ENCODE data around the gene SH3PXD2B.

DNA sequence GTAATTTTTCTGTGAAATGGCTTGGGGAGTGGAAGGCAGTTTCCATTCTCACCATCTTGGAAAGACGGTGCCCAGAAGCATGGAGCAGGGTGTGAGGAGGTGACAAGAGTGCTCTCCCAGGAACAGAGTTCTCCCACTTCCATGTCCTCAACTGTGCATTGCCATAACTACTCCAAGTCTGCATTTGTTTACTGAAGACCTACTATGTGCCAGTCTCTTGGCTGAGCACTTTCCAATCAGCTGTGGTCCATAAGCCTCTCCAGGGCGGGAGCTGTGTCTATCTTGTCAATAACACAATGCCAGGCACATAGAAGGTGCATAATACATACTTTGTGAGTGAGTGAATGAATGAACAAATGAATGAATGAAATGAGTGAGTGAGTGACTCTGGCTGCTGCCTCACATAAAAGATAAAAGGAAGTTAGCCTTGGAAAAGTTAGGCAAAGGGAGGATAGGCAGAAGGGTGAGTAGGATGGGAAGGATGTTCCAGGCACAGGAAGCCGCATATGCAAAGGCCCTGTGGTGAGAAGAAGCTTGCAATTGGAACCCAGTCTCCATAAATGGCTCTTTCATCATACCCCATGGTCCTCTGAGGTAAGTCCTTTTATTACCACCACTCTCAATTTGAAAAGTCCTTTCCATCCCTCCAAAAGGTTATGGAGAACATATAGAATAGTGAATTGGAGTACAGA, 31.3 kb upstream of the SH3PXD2B start:
- TF ChIP-seq POLR2A (IDR thresholded peaks at IDR 0.05): no peak
- TF ChIP-seq, protein P1, sequence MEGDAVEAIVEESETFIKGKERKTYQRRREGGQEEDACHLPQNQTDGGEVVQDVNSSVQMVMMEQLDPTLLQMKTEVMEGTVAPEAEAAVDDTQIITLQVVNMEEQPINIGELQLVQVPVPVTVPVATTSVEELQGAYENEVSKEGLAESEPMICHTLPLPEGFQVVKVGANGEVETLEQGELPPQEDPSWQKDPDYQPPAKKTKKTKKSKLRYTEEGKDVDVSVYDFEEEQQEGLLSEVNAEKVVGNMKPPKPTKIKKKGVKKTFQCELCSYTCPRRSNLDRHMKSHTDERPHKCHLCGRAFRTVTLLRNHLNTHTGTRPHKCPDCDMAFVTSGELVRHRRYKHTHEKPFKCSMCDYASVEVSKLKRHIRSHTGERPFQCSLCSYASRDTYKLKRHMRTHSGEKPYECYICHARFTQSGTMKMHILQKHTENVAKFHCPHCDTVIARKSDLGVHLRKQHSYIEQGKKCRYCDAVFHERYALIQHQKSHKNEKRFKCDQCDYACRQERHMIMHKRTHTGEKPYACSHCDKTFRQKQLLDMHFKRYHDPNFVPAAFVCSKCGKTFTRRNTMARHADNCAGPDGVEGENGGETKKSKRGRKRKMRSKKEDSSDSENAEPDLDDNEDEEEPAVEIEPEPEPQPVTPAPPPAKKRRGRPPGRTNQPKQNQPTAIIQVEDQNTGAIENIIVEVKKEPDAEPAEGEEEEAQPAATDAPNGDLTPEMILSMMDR (IDR thresholded peaks at IDR 0.05): no peak
- TF ChIP-seq EP300 (IDR thresholded peaks at IDR 0.05): no peak

All from tibial nerve (tissue), 4 donors.